ENCODE results near the gene SETD5. TPM values are rescaled to one million over a fixed set of nuclear protein-coding genes. Genes with fewer than 3 reads are reported as not detected.
"Not testable (repeated sequence)": the region's sequence is repeated elsewhere in the genome, so short reads cannot be mapped to it uniquely, and the experiment has no call there.

The SETD5 gene
- total RNA-seq, 1 donor from 2014 or later, result 38.1 TPM

DNA sequence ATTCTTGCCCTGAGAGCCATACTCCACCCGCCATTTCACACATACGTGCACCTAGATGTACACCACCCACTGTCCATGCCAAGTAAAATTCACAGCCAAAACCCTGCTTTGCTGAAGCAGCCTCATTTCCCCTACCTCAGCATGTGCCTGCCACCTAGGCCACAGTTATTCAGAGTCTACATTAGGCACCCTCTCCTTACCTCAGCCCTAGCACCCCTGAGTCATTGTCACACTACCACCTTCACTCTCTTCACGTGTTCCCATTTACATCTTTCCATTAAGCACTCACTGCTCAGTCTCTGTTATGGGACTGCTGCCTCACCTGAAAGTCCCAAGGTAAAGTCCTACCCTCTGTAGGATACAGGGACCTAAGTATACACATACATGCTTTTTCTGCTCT is 70.0 kb downstream of the SETD5 start:
- no peak for DNase-seq

- no peak for DNase-seq
Observed at GRCh38 chr3:9468460-9468859, 71.0 kb downstream of the SETD5 start.

- DNase-seq, result no peak
Observed at GRCh38 chr3:9469986-9470385, 72.6 kb downstream of the SETD5 start.

- DNase-seq, result no peak
Observed at GRCh38 chr3:9473496-9474065, 76.2 kb downstream of the SETD5 start.

- no peak for DNase-seq
Observed at GRCh38 chr3:9474482-9474881, 77.1 kb downstream of the SETD5 start.

- no peak for DNase-seq
Observed at GRCh38 chr3:9476935-9477334, 79.5 kb downstream of the SETD5 start.

- DNase-seq, result no peak
Observed at GRCh38 chr3:9480265-9480664, 82.8 kb downstream of the SETD5 start.

DNA sequence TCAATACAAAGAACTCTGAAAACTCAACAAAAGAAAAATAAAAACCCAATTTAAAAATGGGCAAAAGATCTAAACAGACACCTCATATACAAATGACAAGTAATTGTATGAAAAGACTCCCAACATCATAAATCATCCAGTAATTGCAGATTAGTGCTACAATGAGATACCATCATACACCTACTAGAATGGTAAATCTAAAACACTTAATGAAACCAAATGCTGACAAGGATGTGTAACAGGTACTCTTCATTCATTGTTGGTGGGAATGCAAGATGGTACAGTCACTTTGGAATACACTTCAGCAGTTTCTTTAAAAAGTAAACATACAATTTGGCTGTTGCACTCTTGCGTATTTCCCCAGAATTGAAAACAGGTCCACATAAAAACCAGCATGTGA is 87.8 kb downstream of the SETD5 start:
- DNase-seq, result no peak

- DNase-seq, result no peak
Observed at GRCh38 chr3:9491506-9491905, 94.1 kb downstream of the SETD5 start.

GRCh38 chr3:9494036-9494435 is 96.6 kb downstream of the SETD5 start:
- DNase-seq, result not testable (repeated sequence)

DNA sequence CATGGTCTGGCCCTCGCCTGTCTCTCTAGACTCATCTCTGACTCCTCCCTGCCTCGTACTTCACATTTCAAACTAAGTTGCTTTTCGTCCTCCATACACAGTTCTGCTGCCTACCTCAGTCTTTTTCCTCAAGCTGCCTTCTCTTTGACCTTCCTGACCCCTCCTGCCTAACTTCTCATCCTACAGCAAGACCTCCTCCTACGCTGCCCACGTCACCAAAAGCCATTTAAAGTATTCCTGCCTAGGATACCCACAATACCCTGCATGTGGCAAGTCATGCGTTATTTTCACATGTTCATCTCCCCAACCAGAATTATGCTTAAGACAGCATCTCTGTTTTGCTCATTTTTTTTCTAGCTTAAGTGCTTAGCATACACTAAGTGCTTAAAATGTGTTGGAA is 99.5 kb downstream of the SETD5 start:
- no peak for DNase-seq

- DNase-seq, result no peak
Observed at GRCh38 chr3:9497821-9498565, 100.6 kb downstream of the SETD5 start.

DNA sequence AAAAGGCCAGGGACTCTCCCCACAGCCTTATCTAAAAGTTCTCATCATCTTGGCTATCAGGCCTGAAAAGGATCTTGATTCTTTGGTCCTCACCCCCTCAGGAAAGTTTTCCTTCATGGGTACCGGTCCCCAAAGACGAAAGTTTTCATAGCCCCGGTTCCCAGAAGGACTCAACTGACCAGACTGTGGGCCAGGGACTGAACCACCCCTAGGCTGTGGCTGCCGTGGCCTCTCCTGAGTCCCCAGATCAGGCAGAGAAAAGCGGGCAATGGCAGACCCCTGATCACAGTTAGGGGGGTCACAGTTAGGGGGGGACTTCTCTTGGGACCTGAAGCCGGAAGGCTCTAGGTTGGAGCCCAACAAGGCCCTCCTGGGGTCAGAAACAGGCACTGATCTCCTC is 101.4 kb downstream of the SETD5 start:
- DNase-seq, result no peak

- DNase-seq, result no peak
Observed at GRCh38 chr3:9499455-9500107, 102.2 kb downstream of the SETD5 start.

GRCh38 chr3:9500108-9501050 is 103.0 kb downstream of the SETD5 start:
- no peak for DNase-seq

DNA sequence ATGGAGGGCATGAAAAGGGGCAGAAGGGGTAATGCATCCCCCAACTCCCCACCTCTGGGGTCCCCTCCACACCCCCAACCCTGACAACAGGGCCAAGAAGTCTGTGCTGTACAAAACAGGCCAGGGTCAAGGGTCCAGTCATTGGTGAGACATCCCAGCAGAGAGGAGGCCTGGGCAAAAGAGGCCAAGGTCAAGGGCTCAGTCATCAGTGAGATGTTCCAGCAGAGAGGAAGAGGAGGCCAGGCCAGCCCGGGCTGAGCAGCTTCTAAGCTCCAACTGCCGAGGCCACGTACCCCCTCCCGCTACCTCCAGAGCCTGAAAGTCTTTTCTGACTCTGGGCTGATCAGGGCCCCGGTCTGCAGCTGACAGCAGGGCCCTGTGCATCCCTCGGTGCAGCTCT is 103.8 kb downstream of the SETD5 start:
- no peak for DNase-seq

- DNase-seq, result no peak
Observed at GRCh38 chr3:9503283-9503682, 105.9 kb downstream of the SETD5 start.

- no peak for DNase-seq
Observed at GRCh38 chr3:9507586-9508578, 110.5 kb downstream of the SETD5 start.

DNA sequence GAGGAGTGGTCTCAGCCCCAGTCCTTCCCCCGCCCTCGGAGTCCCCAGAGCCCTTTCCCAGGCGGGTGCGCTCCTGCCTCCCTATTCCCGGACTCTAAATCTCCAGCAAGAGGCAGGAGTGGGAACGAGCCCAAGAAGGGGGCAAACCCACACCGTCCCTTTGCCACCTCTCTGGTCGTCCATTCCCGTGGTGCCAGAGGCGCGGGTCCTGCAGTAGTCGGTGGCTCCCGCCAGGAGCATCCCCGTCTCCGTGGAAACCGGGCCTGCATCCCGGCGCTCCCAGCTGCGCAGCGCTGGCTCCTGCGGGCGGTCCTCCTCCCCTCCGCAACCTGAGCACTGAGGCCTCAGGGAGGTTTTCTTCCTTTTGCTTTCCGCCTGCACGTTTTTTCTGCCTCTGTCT is 111.4 kb downstream of the SETD5 start:
- no peak for DNase-seq

DNA sequence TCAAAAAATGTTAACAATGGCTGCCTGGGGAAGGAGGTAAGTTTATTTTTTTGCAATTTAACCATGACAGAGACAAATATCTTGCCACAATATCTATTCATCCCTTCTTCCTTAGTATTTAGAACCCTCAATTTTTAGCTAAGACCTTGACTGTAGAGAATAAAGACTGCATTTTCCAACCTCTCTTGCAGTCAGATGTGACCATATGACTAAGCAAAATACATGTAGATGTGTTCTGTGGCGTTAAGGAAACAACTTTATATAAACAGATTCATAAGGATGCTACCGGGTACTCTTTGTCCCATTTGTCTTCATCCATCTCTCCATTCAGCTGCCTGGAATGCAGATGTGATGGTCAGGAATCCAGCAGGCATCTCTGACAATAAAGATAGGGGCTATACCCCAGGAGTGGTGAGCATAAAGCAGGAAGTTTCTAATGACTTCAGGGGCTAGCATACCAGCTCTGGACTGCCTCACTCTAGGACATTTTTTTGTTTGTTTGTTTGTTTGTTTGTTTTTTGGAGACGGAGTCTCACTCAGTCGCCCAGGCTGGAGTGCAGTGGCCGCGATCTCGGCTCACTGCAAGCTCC is 115.1 kb downstream of the SETD5 start:
- DNase-seq, result no peak

GRCh38 chr3:9514306-9514705 is 116.9 kb downstream of the SETD5 start:
- no peak for DNase-seq

Measured in occipital lobe (tissue), 2 donors.